Fibroblast of villous mesenchyme (primary cell): Measurements from ENCODE around the gene IMMT. TPM values are rescaled to one million over a fixed set of nuclear protein-coding genes. Genes with fewer than 3 reads are reported as not detected.

ENCODE experiments used
- small RNA-seq: library from RNA; depleted of rRNA; stranded (forward); fragments of <200 nt; gene quantifications from one replicate; pipeline ENCODE3, GENCODE V24; 2012
- total RNA-seq: library from RNA; depleted of rRNA; stranded (reverse); fragments of >200 nt; gene quantifications from 2 replicates; pipeline ENCODE4 v1.2.3, GENCODE V29; 2012

The IMMT gene
- total RNA-seq, 1 donor = 67.8 TPM

Small RNAs within 50 kb of the gene (small RNA-seq; reads per million reads assigned to genes)
- gene MIR4779 = 0.56 reads per million
- not detected for gene RF00019
- gene SNORD94 = 76.5 reads per million, percentile 96 among the genes with 10 or more reads in this experiment

Other genes with a start within 250 kb of the IMMT start
- gene POLR1A, start 89.6 kb downstream of the IMMT start, total RNA-seq = 23.8 and 33.7 TPM in 2 replicates
- gene PTCD3, start 89.2 kb downstream of the IMMT start, total RNA-seq = 63.1 and 110 TPM in 2 replicates
- gene MRPL35, start 4.0 kb upstream of the IMMT start, total RNA-seq = 51.4 and 54.4 TPM in 2 replicates
- gene REEP1, start 142.2 kb upstream of the IMMT start, total RNA-seq = under 0.01 TPM in 1 of 2 replicates, not detected in the other
- gene KDM3A, start 245.9 kb upstream of the IMMT start, total RNA-seq = 15.1 and 17.4 TPM in 2 replicates